ENCODE data around the gene C17orf75.

DNA sequence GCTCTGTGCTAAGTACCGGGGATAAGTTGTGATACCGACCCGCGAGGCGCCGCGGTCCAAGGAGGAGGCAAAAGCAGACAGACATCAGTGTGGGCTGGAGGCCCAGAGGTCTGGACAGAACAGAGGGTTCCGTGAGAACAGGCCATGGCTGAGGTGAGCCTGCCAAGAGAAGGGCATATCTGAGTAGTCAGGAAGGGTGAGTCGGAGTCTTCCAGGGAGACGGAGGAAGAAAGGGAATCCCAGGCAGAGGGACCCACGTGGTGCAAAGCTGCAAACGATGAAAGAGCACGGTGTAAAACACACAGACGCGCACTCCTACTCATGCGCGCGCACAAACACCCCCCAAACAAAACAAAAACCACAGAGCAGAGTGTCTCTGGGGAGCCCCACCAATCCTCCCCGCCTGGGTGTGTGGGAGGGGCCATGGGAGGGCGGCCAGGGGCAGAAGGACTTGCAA lies 58.2 kb downstream of the C17orf75 start:
- TF ChIP-seq, protein P1, sequence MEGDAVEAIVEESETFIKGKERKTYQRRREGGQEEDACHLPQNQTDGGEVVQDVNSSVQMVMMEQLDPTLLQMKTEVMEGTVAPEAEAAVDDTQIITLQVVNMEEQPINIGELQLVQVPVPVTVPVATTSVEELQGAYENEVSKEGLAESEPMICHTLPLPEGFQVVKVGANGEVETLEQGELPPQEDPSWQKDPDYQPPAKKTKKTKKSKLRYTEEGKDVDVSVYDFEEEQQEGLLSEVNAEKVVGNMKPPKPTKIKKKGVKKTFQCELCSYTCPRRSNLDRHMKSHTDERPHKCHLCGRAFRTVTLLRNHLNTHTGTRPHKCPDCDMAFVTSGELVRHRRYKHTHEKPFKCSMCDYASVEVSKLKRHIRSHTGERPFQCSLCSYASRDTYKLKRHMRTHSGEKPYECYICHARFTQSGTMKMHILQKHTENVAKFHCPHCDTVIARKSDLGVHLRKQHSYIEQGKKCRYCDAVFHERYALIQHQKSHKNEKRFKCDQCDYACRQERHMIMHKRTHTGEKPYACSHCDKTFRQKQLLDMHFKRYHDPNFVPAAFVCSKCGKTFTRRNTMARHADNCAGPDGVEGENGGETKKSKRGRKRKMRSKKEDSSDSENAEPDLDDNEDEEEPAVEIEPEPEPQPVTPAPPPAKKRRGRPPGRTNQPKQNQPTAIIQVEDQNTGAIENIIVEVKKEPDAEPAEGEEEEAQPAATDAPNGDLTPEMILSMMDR (IDR thresholded peaks at IDR 0.05), result no peak
- no peak for TF ChIP-seq POLR2AphosphoS5 (IDR thresholded peaks at IDR 0.05)
- no peak for TF ChIP-seq POLR2A (IDR thresholded peaks at IDR 0.05)

All from prostate gland (tissue), 2 donors.